Adrenal gland (tissue), 5 donors: ENCODE results near the gene DGKH.

Source experiments
- CTCF ChIP-seq, 6 experiments: fragments of 450-650 bp in 4 of 6; fragments of 200-600 bp in 2 of 6; sonication (generic) in 1 of 6; IDR thresholded peaks; 1 replicate in 5 of 6; 2 replicates in 1 of 6; pipeline versions ENCODE4 v1.5.1 to v1.8.0; 2016 to 2021; ENCODE audit warnings: antibody characterized with exemption in 6 of 6, mild to moderate bottlenecking in 2 of 6, moderate library complexity in 1 of 6
- POLR2A ChIP-seq, 2 donors: fragments of 450-650 bp; IDR thresholded peaks; one replicate each; pipeline ENCODE4 v1.6.1; 2017; ENCODE audit warnings: antibody characterized with exemption in 2 of 2, mild to moderate bottlenecking in 2 of 2, moderate library complexity in 1 of 2
- donor health status: DM: no; HTN: no; CAD: no.

- TF ChIP-seq POLR2A (IDR thresholded peaks at IDR 0.05) (no peak), CTCF (IDR thresholded peaks at IDR 0.05) (no peak)
These were observed 23.4 kb downstream of the DGKH start for GRCh38 chr13:42071672-42072419.
